B cell (primary cell): Measurements from ENCODE around the gene DDO.

Source experiments
- EZH2 ChIP-seq: IDR thresholded peaks from 2 replicates; pipeline ENCODE4 v1.6.1; 2012; ENCODE audit warnings: borderline replicate concordance, low read depth, mild to moderate bottlenecking, moderate library complexity, low read length; ENCODE audit not compliant: insufficient read depth, poor library complexity, severe bottlenecking
- TF ChIP-seq, protein P1 (sequence below): fragments of 200-600 bp; IDR thresholded peaks from one replicate; pipeline ENCODE4 v1.8.0; 2022; ENCODE audit warnings: antibody characterized with exemption, mild to moderate bottlenecking

DNA sequence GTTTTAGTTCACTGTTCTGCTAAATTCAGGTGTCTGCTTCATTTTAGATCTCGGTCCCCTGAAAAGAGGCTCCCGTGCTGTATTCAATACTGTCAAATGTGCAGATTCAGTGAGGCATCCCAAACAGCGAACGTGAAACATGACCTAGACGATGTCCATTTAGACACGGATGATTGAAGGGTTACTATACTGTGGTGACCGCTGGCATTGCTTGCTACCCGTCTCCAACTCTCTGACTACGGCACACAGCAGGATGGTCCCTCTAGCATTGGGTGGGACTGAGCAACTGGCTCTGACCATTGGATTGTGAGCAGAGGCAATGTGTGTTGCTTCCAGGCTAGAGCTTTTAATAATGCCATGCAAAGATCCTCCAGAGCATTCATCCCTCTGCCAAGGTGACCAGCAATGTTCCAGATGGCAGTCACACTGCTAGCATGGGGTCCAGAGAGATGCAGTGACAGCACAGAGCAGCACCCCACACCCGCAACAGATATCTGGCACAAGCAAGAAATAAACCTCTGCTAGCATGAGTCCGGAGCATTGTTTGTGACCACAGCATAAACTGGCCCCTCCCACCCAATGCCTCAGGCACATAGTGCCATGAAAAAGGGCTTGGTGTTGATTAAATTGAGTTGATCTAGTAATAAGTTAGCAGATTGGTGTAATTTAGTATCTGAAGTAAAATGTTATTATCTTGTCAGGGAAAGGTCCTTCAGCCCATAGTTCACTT is 66.2 kb downstream of the DDO start:
- TF ChIP-seq, protein P1, sequence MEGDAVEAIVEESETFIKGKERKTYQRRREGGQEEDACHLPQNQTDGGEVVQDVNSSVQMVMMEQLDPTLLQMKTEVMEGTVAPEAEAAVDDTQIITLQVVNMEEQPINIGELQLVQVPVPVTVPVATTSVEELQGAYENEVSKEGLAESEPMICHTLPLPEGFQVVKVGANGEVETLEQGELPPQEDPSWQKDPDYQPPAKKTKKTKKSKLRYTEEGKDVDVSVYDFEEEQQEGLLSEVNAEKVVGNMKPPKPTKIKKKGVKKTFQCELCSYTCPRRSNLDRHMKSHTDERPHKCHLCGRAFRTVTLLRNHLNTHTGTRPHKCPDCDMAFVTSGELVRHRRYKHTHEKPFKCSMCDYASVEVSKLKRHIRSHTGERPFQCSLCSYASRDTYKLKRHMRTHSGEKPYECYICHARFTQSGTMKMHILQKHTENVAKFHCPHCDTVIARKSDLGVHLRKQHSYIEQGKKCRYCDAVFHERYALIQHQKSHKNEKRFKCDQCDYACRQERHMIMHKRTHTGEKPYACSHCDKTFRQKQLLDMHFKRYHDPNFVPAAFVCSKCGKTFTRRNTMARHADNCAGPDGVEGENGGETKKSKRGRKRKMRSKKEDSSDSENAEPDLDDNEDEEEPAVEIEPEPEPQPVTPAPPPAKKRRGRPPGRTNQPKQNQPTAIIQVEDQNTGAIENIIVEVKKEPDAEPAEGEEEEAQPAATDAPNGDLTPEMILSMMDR: no peak
- no peak for TF ChIP-seq EZH2
